ENCODE data around the gene DCAF6. TPM values are rescaled to one million over a fixed set of nuclear protein-coding genes. Genes with fewer than 3 reads are reported as not detected.

DCAF6 gene
- total and polyA plus RNA-seq, 7 donors: 71.0 to 396 (median 316) TPM

- ATAC-seq (no peak), DNase-seq (no peak)
- no peaks in the 10 kb centered on the region for H3K27me3 ChIP-seq (ENCODE audit: insufficient read depth in 3 of 3, low read length in 2 of 3)
- no peak overlapping the region for H3K4me3 ChIP-seq
- intact Hi-C loops (cut with DNase I): no loop called here
- H3K9me3 ChIP-seq: no peaks in the 10 kb centered on the region
- peaks cover 10% of the 10 kb centered on the region for H3K4me1 ChIP-seq
- H3K36me3 ChIP-seq (ENCODE audit: insufficient read depth in 1 of 2, low read depth in 1 of 2): peaks cover 0 to 53% of the 10 kb centered on the region in 2 donors
- no peak for TF ChIP-seq CTCF (IDR thresholded peaks at IDR 0.05)
- 26 to 46% (median 44%) methylated on average over 2 of the region's 2 CpGs for WGBS, 3 donors
- no peak overlapping the region for H3K27ac ChIP-seq
Observed at GRCh38 chr1:167973832-167974231, 37.3 kb downstream of the DCAF6 start.

- Histone ChIP-seq H3K36me3 (ENCODE audit: insufficient read depth in 1 of 2, low read depth in 1 of 2) (peaks cover 0 to 59% of the 10 kb centered on the region in 2 donors), H3K4me3 (no peak overlapping the region), H3K27me3 (ENCODE audit: insufficient read depth in 3 of 3, low read length in 2 of 3) (no peaks in the 10 kb centered on the region), H3K9me3 (no peaks in the 10 kb centered on the region), H3K27ac (no peak overlapping the region), H3K4me1 (peaks cover 6% of the 10 kb centered on the region)
- WGBS, 3 donors: 83 to 86% (median 84%) methylated on average over 4 of the region's 4 CpGs
- no peak for TF ChIP-seq CTCF (IDR thresholded peaks at IDR 0.05)
- DNase-seq: no peak
- intact Hi-C loops (cut with DNase I): no loop called here
- no peak for ATAC-seq
Observed at GRCh38 chr1:167974698-167975097, 38.2 kb downstream of the DCAF6 start.

GRCh38 chr1:167977245-167977644 is 40.8 kb downstream of the DCAF6 start:
- TF ChIP-seq CTCF (IDR thresholded peaks at IDR 0.05): no peak
- 86 to 100% (median 100%) methylated on average over 1 of the region's 1 CpG for WGBS, 3 donors

GRCh38 chr1:167981933-167982332 is 45.5 kb downstream of the DCAF6 start:
- TF ChIP-seq CTCF (IDR thresholded peaks at IDR 0.05): no peak
- ATAC-seq (no peak), DNase-seq (no peak)
- peaks cover 22% of the 10 kb centered on the region for H3K4me1 ChIP-seq
- H3K4me3 ChIP-seq: no peak overlapping the region
- H3K36me3 ChIP-seq (ENCODE audit: insufficient read depth in 1 of 2, low read depth in 1 of 2): peaks cover 0 to 34% of the 10 kb centered on the region in 2 donors
- H3K9me3 ChIP-seq: no peaks in the 10 kb centered on the region
- intact Hi-C loops (cut with DNase I): no loop called here
- H3K27me3 ChIP-seq (ENCODE audit: insufficient read depth in 3 of 3, low read length in 2 of 3): no peaks in the 10 kb centered on the region
- WGBS, 3 donors: 95 to 98% (median 96%) methylated on average over 9 of the region's 9 CpGs
- H3K27ac ChIP-seq: no peak overlapping the region

More at GRCh38 chr1:167977245-167977644, 40.8 kb downstream of the DCAF6 start:
- ATAC-seq (no peak), DNase-seq (no peak)
- Histone ChIP-seq H3K27me3 (ENCODE audit: insufficient read depth in 3 of 3, low read length in 2 of 3) (no peaks in the 10 kb centered on the region), H3K9me3 (no peaks in the 10 kb centered on the region), H3K4me3 (no peak overlapping the region), H3K36me3 (ENCODE audit: insufficient read depth in 1 of 2, low read depth in 1 of 2) (peaks cover 0 to 49% of the 10 kb centered on the region in 2 donors), H3K27ac (no peak overlapping the region), H3K4me1 (peaks cover 6% of the 10 kb centered on the region)
- intact Hi-C loops (cut with DNase I): no loop called here

GRCh38 chr1:167983797-167984420 is 47.4 kb downstream of the DCAF6 start:
- peaks cover 22% of the 10 kb centered on the region for H3K4me1 ChIP-seq
- H3K27me3 ChIP-seq (ENCODE audit: insufficient read depth in 3 of 3, low read length in 2 of 3): no peaks in the 10 kb centered on the region
- no peaks in the 10 kb centered on the region for H3K9me3 ChIP-seq
- WGBS, 3 donors: 97 to 98% (median 98%) methylated on average over 2 of the region's 2 CpGs
- ATAC-seq: no peak
- DNase-seq: no peak
- no peak for TF ChIP-seq CTCF (IDR thresholded peaks at IDR 0.05)
- H3K27ac ChIP-seq: no peak overlapping the region
- intact Hi-C loops (cut with DNase I): no loop called here
- no peak overlapping the region for H3K4me3 ChIP-seq
- peaks cover 0 to 31% of the 10 kb centered on the region in 2 donors for H3K36me3 ChIP-seq (ENCODE audit: insufficient read depth in 1 of 2, low read depth in 1 of 2)

All from psoas muscle (tissue), 8 donors.